ENCODE measurements around the gene FAM184B.
"Not testable (repeated sequence)": the region's sequence is repeated elsewhere in the genome, so short reads cannot be mapped to it uniquely, and the experiment has no call there.

FAM184B gene

DNA sequence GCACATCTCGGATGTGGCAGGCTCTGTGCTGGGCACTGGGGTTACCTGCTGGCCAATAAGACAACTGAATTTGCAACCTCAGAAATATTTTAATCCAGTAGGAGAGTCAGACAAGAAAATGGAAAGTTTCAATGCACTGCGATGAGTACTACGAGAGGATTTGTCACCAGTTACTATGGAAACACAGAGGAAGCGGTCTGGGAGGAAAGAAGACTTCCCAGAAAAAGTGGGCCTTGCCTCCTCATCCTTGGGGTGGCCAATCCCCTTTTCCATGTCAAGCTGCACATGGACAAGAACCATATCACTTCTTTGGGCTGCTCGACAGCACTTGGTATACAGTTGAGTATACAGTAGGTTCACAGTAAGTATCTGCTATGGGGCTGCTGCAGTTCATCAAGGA lies 67.6 kb downstream of the FAM184B start:
- DNase-seq: no peak

DNA sequence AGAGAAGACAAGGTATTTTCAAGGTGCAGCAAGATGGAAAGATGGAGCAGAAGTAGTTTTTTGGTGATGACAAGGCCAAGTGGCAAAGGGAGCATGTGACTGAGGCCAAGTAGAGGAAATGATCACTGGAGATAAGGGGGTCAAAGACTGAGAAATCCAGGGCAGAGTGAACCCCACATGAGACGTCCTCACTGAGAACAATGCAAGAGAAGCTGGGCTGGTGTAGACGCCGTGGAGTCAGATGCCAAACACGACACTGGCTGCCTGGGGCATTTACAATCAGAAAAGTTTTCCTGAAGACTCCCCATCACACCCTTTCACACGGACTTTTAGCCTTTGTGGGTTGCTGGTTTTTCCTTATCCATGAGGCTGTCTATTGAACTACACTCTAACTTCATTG lies 69.3 kb downstream of the FAM184B start:
- no peak for DNase-seq

DNA sequence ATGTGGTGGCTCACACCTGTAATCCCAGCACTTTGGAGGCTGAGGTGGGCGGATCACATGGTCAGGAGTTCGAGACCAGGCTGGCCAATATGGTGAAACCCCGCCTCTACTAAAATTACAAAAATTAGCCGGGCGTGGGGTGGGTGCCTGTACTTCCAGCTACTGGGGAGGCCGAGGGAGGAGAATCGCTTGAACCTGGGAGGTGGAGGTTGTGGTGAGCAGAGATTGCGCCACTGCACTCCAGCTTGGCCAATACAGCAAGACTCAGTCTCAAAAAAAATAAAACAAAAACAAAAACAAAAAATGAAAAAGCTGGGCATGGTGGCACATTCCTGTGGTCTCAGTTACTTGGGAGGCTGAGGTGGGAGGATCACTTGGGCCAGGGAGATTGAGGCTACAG lies 70.2 kb downstream of the FAM184B start:
- DNase-seq: not testable (repeated sequence)

DNA sequence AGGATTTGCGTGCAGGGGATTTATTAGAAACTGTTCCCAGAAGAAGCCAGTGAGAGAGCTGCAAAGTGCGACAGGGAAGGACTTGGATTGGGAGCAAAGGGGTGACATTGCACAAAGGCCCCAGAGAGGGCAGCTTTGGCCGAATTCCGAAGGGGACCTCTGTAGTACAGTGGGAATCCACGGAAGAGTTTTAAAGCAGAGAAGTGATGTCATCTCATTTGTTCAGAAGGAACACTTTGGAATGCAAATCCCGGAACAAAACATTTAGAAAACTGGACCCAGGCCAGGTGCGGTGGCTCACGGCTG lies 71.7 kb downstream of the FAM184B start:
- no peak for DNase-seq

DNA sequence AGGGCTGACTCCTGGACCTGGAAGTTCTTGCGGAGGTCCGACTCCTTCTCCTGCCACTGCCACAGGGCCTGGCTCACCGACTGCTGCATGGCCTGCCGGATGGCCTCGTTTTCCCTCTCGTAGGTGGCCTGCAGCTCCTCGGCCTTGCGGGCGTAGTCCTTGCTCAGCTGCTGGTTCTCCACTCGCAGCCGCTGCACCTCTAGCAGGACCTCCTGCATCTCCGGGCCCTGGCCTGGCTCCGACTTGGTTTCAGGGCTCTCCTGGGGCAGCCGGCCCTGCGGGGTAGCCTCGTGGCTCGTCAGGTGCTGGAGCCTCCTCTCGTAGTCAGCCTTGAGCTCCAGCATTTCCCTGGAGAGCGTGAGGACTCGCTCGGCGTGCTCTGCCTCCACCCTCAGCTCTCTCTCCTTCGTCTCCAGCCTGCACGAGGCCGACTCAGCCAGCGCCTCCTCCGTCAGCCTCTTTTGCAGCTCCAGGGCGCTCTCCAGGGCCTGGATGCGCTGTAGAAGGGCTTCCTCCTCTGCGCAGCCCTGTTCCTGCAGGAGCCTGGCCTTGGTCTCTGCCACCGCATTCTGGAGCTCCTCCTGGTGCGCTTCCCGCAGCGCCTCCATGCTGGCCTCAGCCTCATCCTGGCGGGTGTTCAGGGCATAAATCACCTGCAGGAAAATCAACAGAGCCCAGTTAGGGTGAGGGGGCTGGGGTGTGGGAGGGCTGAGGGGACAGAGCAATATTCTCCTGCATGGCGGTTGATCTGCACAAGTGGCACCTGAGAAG lies 72.2 kb downstream of the FAM184B start:
- DNase-seq: no peak

DNA sequence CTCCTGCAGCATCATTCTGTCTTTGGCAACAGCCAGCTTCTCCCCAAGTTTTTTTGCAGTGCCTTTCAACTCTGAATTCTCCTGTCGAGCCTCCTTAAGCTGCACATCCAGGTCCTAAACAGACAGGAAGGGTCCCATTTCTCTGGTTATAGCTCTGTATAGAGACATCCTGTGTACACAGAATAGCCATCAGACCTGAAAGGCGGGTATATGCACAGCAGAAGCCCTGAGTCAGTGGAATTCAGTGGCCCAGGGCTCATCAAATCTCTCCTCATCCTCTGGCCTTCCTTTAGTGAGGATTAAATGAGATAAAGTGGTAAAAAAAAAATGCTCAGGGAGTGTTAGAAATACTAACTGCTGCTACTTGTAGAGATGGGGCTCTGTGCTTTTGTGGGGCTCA lies 73.8 kb downstream of the FAM184B start:
- no peak for DNase-seq

DNA sequence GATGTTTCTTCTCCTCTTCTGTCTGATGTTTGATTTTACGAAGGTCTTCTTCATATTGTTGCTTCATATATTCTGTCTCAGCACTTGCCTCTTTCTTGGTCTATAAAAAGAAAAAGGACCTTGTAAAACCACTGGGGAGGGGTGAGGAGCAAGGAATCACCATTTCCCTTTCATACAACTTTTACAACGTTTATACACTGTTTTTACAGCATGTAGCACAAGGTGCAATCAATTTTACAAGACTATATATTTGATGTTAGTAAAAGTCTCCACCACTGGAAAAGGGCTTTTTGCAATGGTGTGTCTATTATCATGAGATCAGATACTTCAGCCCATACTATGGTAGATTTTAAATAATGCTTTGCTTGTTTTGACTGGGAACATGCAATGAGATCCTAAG lies 76.3 kb downstream of the FAM184B start:
- no peak for DNase-seq

DNA sequence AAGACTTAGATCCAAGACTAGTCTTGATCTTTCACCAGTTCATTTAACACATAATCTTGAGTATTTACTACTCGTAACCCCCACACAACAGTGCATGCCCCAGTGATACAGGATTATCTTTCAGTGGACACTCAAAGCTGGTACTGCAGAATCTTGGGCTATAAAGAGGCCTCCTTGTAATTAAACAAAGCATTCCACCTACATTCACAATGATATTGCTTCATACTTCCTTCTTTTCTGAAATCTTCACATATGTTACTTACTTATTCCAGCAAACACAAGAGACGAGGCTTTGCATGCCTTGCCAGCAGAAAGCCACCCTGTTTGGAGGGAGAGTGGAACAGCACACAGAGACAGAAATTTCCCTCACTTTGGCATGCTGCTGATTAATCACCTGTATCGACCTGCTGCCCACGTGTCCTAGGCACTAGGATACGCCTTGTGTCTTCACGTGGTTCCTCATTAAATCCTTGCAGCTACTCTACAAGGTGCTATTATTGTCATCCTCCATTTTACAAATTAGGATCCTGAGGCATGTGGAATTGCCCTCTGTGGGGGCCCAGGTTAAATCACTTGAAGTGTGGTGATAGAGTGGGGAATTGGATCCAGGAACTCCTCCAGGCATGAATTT lies 77.3 kb downstream of the FAM184B start:
- no peak for DNase-seq

DNA sequence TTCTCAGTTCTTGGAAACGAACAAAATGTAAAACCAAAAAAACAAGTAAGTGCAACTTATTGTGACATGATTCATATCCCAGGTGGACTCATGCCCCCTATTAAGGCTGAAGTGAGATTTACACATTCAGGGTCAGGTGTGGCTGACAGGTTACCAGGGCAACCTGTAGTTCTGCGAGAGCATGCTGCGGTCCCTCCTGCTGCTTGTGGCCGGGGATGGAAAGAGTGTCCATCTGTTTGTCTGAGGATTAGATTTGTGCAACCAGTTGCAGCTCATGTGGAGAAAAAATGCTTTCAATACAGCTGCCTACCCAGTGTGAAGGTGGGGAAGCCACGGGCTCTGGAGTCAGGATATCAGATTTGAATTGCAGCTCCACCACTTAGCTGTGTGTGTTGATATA lies 78.8 kb downstream of the FAM184B start:
- no peak for DNase-seq

DNA sequence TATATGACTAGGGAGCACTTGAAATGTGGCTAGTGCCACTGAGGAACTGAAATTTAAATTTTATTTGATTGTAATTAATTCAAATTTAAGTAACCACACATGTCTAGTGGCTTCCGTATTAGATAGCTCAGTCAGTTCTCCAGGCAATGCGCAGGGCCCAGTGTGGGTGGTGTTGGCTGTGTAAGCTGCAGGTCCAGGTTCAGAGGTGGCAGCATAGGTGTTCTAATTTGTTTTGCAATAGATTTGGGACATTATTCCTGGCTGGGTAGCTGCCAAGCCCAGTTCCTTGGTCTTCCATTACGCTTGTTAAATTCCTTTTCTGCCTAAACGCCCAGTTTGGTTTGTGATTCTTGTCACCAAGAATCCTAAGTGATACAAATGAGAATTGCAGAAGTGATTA lies 79.5 kb downstream of the FAM184B start:
- no peak for DNase-seq

DNA sequence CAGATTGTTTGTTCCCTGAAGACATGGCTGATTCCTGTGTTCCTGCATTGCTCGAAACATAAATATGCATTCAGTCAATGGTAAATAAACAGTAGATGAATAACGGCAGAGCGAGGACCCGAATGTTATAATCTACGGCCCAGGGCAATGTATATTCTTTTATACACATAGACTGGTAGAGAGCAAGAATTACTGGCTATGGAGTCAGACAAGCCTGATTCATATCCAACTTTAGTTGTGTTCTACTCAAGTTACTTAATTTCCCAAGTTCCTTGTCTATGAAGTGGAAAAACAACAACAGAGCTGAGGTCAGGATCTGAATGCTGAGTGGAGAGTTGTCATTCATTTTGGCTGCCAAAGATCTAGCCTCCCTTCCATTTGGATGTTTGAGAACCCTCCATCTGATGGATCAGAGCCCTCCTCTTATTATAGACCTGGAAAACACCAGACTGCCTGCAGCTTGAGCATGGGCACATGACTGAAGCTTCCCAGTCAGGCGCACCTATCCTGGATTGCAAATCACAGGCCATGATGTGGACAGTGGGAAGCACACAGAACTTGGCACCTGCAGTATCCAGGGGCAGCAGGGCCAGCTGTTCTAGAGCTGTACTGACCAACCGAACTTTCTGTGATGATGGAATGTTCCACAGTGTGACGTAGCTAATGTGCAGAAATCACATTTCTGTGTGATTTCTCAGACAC lies 80.1 kb downstream of the FAM184B start:
- DNase-seq: no peak

DNA sequence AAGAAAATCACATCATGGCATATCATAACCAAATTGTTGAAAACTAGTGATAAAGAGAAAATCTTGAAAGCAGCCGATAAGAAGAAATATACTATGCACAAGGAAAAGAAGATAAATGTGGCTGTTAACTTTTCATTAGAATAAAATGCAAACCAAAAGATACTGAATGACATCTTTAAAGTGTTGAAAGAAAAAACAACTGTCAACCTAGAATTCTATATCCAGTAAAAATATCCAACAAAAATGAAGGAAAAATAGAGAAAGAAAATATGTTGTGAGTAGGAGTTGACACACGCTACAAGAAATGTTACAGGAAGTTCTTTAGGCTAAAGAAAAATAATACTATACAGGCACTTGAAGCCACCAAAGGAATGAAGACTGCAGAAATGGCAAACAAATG lies 82.0 kb downstream of the FAM184B start:
- no peak for DNase-seq

DNA sequence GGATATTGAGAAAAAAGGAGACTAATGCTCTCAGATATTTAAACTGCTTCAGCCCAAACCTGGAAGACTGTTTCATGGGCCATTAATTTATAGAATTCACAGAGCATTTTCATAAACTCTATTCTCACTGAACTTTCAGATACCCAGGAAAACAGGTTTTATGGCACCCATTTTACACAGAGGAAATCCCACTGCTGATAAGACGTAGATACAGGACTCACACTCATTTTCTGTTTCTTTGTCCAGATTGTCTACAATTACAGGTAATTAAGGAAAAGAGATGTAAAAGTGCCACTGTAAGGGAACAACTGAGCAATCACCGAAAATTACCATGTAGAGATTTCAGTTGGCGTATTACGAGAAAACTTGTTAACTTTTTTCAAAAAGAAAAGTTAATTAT lies 83.3 kb downstream of the FAM184B start:
- DNase-seq: no peak

DNA sequence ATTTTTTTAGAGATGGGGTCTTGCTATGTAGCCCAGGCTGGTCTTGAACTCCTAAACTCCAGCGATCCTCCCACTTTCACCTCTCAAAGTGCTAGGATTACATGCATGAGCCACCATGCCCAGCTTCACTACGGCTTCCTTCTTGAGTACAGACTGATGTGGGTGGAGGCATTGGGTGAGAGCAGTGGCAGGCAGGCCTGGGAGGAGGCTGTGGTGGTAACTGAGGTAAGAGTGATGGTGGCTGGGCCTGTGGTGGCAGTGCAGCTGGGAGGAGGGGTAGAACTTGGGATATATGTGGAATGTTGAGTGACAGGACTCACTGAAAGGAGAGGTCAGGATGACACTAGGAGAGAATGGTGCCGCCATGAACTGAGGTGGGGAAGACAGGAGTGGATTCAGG lies 86.1 kb downstream of the FAM184B start:
- DNase-seq: no peak

DNA sequence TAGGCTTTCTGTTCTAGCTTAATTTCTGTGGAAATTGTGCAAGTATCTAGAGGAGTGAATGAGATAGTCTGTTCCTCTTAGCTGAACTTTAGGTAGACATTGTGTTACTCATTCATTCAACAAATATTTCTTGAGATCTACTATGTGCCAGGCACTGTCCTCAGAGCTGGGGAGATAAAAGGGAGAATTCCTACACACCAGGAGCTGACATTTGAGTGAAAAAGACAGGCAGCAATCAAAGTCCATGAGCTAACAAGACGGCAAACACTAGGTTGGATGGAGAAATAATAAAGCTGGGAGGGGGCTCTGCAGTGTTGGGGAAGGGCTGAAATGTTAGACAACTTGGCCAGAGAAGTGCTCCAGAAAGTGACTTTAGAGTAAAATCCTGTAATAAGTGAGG lies 86.9 kb downstream of the FAM184B start:
- no peak for DNase-seq

DNA sequence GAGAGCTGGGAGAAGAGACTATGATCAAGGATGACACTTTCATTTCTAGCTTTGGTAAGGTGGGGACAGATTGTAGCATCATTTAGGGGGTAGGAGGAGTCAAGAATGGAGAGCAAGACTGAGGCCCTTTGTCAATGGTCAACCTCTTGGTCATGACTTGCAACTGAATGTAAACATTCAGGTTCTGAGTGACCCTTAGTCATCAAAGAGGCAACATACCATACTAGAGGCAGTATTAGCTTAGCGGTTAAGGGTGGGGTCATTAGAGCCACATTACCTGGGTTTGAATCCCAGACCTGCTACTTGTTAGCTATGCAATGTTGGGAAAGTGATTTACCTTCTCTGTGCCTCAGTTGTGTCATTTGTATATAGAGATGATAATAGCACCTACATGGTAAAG lies 90.5 kb downstream of the FAM184B start:
- DNase-seq: no peak

DNA sequence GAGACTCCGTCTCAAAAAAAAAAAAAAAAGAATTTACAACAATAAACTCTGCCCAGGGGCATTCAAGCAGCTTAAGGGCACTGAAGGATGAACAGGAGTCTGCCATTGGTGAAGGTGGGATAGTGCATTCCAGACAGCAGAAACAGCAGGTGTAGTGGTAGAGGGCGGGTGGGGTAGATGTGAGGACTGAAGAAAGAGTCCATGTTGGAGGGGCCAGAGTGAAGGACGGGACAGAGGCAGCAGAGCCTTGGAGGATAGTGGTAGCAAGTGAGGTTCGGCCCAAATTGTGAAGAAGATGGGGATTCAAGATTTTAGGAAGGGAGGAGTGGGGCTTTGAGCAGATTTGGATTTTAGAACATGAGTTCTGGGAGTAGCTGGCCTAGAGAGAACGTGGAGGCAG lies 91.3 kb downstream of the FAM184B start:
- no peak for DNase-seq

DNA sequence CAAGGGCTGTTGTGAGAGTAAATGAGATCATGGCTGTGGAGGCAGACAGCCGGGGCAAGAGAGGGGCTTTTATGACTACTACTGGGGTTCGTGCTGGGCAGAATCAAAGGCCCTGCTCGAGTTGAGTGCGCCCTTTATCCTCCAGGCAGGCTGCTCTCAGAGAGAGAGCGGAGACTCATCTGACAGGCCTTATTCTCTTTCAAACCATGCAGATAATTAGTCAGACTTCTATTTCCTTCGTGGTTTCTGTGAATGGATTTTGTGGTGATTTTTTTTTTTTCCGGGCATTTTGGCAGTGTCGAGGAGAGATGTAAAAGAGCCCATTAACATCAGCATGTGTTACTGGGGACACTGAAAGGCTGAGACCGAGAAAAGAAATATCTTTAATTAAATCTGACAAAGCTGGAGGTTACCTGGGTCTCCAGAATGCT lies 93.4 kb downstream of the FAM184B start:
- DNase-seq: no peak

DNA sequence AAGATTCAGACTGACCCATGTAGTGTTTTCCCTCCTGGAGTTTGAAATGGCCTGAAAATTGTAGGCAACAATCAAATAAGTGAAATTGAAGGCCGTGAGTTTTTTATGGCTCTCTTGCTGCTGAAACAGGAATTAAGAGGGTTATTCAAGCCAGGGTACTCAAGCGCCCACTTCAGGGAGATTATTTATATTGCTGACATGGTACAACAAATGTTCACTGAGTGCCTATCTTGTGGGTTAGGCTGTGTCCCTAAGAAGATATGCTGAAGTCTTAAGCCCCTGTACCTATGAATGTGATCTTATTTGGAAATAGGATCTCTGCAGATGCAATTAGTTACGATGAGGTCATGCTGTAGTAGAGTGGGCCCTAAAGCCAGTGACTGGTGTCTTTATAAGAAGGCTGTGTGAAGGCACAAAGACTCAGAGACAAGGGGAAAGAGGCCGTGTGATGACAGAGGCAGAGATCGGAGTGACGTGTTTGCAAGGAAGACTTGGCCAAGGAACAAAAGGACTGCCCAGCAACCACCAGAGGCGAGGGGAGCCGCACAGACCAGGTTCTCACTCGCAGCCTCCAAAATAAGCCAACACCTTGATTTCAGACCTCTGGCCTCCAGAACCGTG lies 94.1 kb downstream of the FAM184B start:
- no peak for DNase-seq

DNA sequence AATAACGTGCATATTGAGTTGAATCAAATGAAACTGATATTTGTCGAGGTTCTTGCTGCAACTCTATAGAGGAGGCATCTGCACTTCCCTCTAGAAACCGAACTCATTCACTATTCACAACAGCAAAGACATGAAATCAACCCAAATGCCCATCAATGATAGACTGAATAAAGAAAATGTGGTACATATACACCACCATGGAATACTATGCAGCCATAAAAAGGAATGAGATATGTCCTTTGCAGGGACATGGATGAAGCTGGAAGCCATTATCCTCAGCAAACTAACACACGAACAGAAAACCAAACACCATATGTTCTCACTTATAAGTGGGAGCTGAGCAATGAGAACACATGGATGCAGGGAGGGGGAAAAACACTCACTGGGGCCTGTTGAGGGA lies 96.8 kb downstream of the FAM184B start:
- DNase-seq: not testable (repeated sequence)

DNA sequence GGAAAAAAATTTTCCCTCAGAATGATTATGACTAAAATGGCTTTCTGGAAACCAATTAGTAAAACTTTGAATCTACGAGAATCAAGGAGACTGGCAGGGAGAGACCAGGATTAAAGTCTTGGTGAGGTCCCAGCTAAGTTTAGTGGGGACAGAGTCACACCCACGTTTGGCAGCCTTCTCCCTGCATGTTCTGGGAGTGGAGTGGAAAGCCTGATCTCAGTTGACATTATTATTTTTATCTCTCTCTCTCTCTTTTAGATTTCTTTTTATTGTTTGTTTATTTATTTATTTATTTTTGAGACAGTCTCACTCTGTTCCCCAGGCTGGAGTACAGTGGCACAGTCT lies 99.2 kb downstream of the FAM184B start:
- no peak for DNase-seq

DNA sequence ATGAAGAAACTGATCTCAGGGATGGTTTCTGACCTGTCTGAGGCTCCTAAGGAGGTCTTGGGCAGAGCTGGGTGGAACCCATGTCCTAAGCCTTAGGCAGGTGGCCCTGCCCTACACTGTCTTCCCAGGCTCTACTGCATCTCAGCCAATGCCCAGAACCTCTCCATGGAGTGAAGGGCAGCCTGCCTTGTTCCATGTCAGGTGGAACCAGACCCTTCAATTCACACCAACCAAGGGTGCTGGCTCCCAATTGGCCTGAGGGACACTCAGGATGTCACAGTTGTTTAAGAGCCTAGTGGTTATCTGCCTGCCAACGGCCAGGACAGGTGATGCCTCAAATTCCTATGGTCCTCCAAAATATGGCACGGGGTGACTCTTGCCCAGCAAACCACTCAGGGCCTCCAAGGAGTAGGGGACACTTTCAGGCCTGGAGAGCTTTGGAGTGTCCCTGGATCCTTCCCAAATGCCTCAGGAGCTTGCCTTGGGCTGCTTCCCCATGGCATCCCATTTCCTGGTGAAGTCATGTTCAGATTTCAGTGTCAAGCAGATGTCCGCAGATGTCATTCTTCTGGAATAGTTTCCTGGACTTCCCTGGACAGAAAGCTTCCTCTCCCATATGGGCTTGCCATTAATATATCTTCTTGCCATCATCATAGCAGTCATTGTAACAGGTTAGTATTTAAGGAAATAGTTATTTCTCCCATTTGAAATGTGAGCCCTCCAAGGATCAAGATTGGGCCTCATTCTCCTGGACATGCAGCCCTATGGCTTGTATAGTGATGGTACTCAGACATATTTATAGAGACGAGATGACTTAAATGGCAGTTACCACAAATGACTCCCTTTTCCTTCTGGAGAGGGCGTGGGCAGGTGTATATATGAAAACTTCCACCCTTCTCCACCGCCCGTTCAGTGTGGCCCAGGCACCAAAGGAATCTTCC lies 99.9 kb downstream of the FAM184B start:
- DNase-seq: no peak

Measured in activated T-cell treated with anti-CD3 and anti-CD28 coated beads, Interleukin-2, amount 50 U/mL, for 1 hour (primary cell).